ENCODE results near the gene DDIT3.
A peak's percentile ranks its signal among the peaks of the same experiment; 100 is the strongest.
"Not testable (repeated sequence)": the region's sequence is repeated elsewhere in the genome, so short reads cannot be mapped to it uniquely, and the experiment has no call there.

Gene DDIT3

GRCh38 chr12:57513266-57513665 lies 7.0 kb downstream of the DDIT3 start:
- DNase-seq (ENCODE audit: low spot score): no peak

- DNase-seq (ENCODE audit: low spot score): no peak
Observed at GRCh38 chr12:57512665-57513064, 7.6 kb downstream of the DDIT3 start.

GRCh38 chr12:57511588-57512325 lies 8.6 kb downstream of the DDIT3 start:
- no peak for DNase-seq (ENCODE audit: low spot score)

- DNase-seq (ENCODE audit: low spot score): no peak
Observed at GRCh38 chr12:57511161-57511560, 9.2 kb downstream of the DDIT3 start.

GRCh38 chr12:57507796-57508195 lies 12.5 kb downstream of the DDIT3 start:
- DNase-seq (ENCODE audit: low spot score): not testable (repeated sequence)

GRCh38 chr12:57506541-57506940 lies 13.8 kb downstream of the DDIT3 start:
- not testable (repeated sequence) for DNase-seq (ENCODE audit: low spot score)

GRCh38 chr12:57502311-57502969 lies 17.9 kb downstream of the DDIT3 start:
- DNase-seq (ENCODE audit: low spot score): not testable (repeated sequence)

- DNase-seq (ENCODE audit: low spot score): no peak
Observed at GRCh38 chr12:57500213-57500612, 20.1 kb downstream of the DDIT3 start.

GRCh38 chr12:57498571-57498970 lies 21.7 kb downstream of the DDIT3 start:
- no peak for DNase-seq (ENCODE audit: low spot score)

GRCh38 chr12:57498132-57498502 lies 22.2 kb downstream of the DDIT3 start:
- no peak for DNase-seq (ENCODE audit: low spot score)

GRCh38 chr12:57497223-57498131 lies 22.8 kb downstream of the DDIT3 start:
- DNase-seq (ENCODE audit: low spot score): no peak

GRCh38 chr12:57496822-57497221 lies 23.5 kb downstream of the DDIT3 start:
- no peak for DNase-seq (ENCODE audit: low spot score)

GRCh38 chr12:57495051-57495701 lies 25.1 kb downstream of the DDIT3 start:
- not testable (repeated sequence) for DNase-seq (ENCODE audit: low spot score)

- DNase-seq (ENCODE audit: low spot score): peak; percentile 69
Observed at GRCh38 chr12:57491393-57492280, 28.7 kb downstream of the DDIT3 start.

GRCh38 chr12:57490126-57490525 lies 30.2 kb downstream of the DDIT3 start:
- DNase-seq (ENCODE audit: low spot score): no peak

- DNase-seq (ENCODE audit: low spot score): peak; percentile 59
Observed at GRCh38 chr12:57489157-57489641, 31.1 kb downstream of the DDIT3 start.

- DNase-seq (ENCODE audit: low spot score): no peak
Observed at GRCh38 chr12:57488402-57489156, 31.7 kb downstream of the DDIT3 start.

- DNase-seq (ENCODE audit: low spot score): peak; percentile 98
Observed at GRCh38 chr12:57487597-57488401, 32.5 kb downstream of the DDIT3 start, which contains the start of gene MARS1. Gene MARS1 (plus strand): TSS chr12:57488068. CDS start chr12:57488091, 23 bp downstream.

GRCh38 chr12:57487055-57487596 lies 33.2 kb downstream of the DDIT3 start:
- no peak for DNase-seq (ENCODE audit: low spot score)

All from RKO (cell line).